Endothelial cell of umbilical vein (primary cell): ENCODE results near the gene HSH2D. TPM values are rescaled to one million over a fixed set of nuclear protein-coding genes. Genes with fewer than 3 reads are reported as not detected.

Experiments
- BruUV-seq: library from RNA; stranded (reverse); fragments of 400-500 nt; replicated peaks from 2 replicates; lab custom pipeline; 2021; lab: Mats Ljungman, UMichigan
- CTCF ChIA-PET: fragments of 300-600, 350-600 bp; sonication (Branson Sonifier 250); formaldehyde crosslinking; loops from one replicate; lab custom pipeline; 2021; ENCODE audit warnings: antibody characterized with exemption, inconsistent platforms; lab: Charles Lee
- POLR2A ChIA-PET: fragments of 300-600, 350-600 bp; sonication (Branson Sonifier 250); formaldehyde crosslinking; loops from one replicate; lab custom pipeline; 2021; ENCODE audit warnings: antibody characterized with exemption, inconsistent platforms; lab: Charles Lee
- DNase-seq: peaks from one replicate; pipeline ENCODE4 v3.0.0-alpha.2; 2011; ENCODE audit warnings: low read depth, low spot score
- FAIRE-seq: peaks from 2 replicates; lab custom pipeline; 2011; peaks lifted over from hg19 to GRCh38; lab: Jason Lieb, UNC
- H2AFZ ChIP-seq: 2 replicates; pipeline ENCODE4 v1.6.0; 2012; ENCODE audit warnings: low read depth, low read length, control low read depth, inconsistent platforms
- H3K27ac ChIP-seq: 2 replicates; pipeline ENCODE4 v1.5.1; 2011; ENCODE audit warnings: low read depth, mild to moderate bottlenecking, control low read depth, low read length, moderate library complexity; ENCODE audit not compliant: insufficient read depth
- H3K27me3 ChIP-seq, 2 experiments: 2 replicates each; pipeline versions ENCODE4 v1.6.0 to v1.6.1; 2011; ENCODE audit warnings: low read length in 2 of 2, mixed read lengths in 1 of 2; ENCODE audit not compliant: control insufficient read depth in 2 of 2, insufficient read depth in 2 of 2
- H3K36me3 ChIP-seq, 2 experiments: 2 replicates in 1 of 2; 3 replicates in 1 of 2; pipeline ENCODE4 v1.5.1; 2011; ENCODE audit warnings: low read length in 2 of 2, mild to moderate bottlenecking in 1 of 2, moderate library complexity in 1 of 2; ENCODE audit not compliant: control insufficient read depth in 2 of 2, insufficient read depth in 2 of 2; ENCODE audit errors: extremely low read depth in 1 of 2
- H3K4me1 ChIP-seq: 3 replicates; pipeline ENCODE4 v1.5.1; 2011; ENCODE audit warnings: mild to moderate bottlenecking, low read length; ENCODE audit not compliant: control insufficient read depth, insufficient read depth; ENCODE audit errors: extremely low read depth
- H3K4me2 ChIP-seq: 2 replicates; pipeline ENCODE4 v1.6.1; 2011; ENCODE audit warnings: low read length, control low read depth, mixed read lengths; ENCODE audit not compliant: insufficient read depth
- H3K4me3 ChIP-seq, 3 experiments: fragments of 200-600 bp in 1 of 3; sonication (generic), shearing (Covaris generic) in 1 of 3; replicated peaks in 1 of 3; 2 replicates each; pipeline ENCODE4 v1.5.1; 2011 to 2016; ENCODE audit warnings: control low read depth in 3 of 3, low read length in 3 of 3, mild to moderate bottlenecking in 2 of 3, inconsistent platforms in 1 of 3, low read depth in 1 of 3, moderate library complexity in 1 of 3; ENCODE audit not compliant: insufficient read depth in 1 of 3
- H3K79me2 ChIP-seq: 2 replicates; pipeline ENCODE4 v1.6.0; 2012; ENCODE audit warnings: low read length, inconsistent platforms; ENCODE audit not compliant: control insufficient read depth, insufficient read depth
- H3K9ac ChIP-seq: replicated peaks from 2 replicates; pipeline ENCODE3; 2011; ENCODE audit warnings: low read length, control low read depth; ENCODE audit not compliant: insufficient read depth; ENCODE audit errors: extremely low read depth
- H3K9me1 ChIP-seq: replicated peaks from 3 replicates; pipeline ENCODE4 v1.6.0; 2011; ENCODE audit warnings: mild to moderate bottlenecking, low read length; ENCODE audit not compliant: control insufficient read depth, insufficient read depth; ENCODE audit errors: extremely low read depth
- H3K9me3 ChIP-seq: replicated peaks from 2 replicates; pipeline ENCODE4 v1.5.1; 2012; ENCODE audit warnings: low read length, inconsistent platforms; ENCODE audit not compliant: control insufficient read depth, insufficient read depth
- H4K20me1 ChIP-seq: replicated peaks from 2 replicates; pipeline ENCODE3; 2011; ENCODE audit warnings: mild to moderate bottlenecking, low read length; ENCODE audit not compliant: control insufficient read depth, insufficient read depth; ENCODE audit errors: extremely low read depth
- EZH2 ChIP-seq: IDR thresholded peaks from 2 replicates; pipeline ENCODE4 v1.6.1; 2012; ENCODE audit warnings: borderline replicate concordance, low read depth, mild to moderate bottlenecking, moderate library complexity, low read length, inconsistent platforms; ENCODE audit not compliant: severe bottlenecking
- FOS ChIP-seq: IDR thresholded peaks from 2 replicates; pipeline ENCODE4 v1.6.1; 2011; ENCODE audit warnings: mild to moderate bottlenecking, low read length, moderate library complexity, borderline replicate concordance; ENCODE audit not compliant: insufficient read depth
- GATA2 ChIP-seq: IDR thresholded peaks from 2 replicates; pipeline ENCODE4 v1.7.0; 2011; ENCODE audit warnings: low read depth, mild to moderate bottlenecking, moderate library complexity, mixed read lengths, low read length; ENCODE audit not compliant: insufficient read length, insufficient read depth
- JUN ChIP-seq: IDR thresholded peaks from 2 replicates; pipeline ENCODE4 v1.6.1; 2011; ENCODE audit warnings: borderline replicate concordance, low read depth; ENCODE audit not compliant: insufficient read length, insufficient read depth
- MAX ChIP-seq: IDR thresholded peaks from 2 replicates; pipeline ENCODE4 v1.6.1; 2011; ENCODE audit not compliant: insufficient read depth, insufficient read length
- MYC ChIP-seq: IDR thresholded peaks from one replicate; pipeline ENCODE4 v1.6.1; 2011; ENCODE audit warnings: mild to moderate bottlenecking, low read depth, low read length
- POLR2A ChIP-seq: IDR thresholded peaks from 2 replicates; pipeline ENCODE4 v1.6.1; 2012; ENCODE audit warnings: low read depth, mild to moderate bottlenecking, control low read depth, low read length
- dilution Hi-C: fragments of 300-500 bp; cut with MboI; formaldehyde crosslinking; loops from one replicate; pipeline ENCODE4 v1.15.0; 2019; ENCODE audit warnings: low sequenced_read_pairs; ENCODE audit not compliant: extremely low pct_ligation_motif_present
- intact Hi-C: fragments of 100-400 bp; cut with micrococcal nuclease; formaldehyde crosslinking; loops from one replicate; pipeline ENCODE4 v1.10.0; 2022
- polyA plus RNA-seq, 4 experiments: library from polyadenylated mRNA; depleted of rRNA in 3 of 4; stranded (reverse) in 3 of 4; unstranded in 1 of 4; fragments of >200 nt; gene quantifications; 2 replicates each; pipeline versions ENCODE4 v1.2.1 to v1.2.3, GENCODE V29; 2011 to 2012; ENCODE audit warnings: missing spikeins in 1 of 4
- total RNA-seq: library from RNA; stranded (reverse); gene quantifications from 2 replicates; pipeline ENCODE4 v1.2.3, GENCODE V29; 2021
- TF ChIP-seq, protein P1 (sequence below), 2 donors: IDR thresholded peaks; 1 replicate in 1 of 2; 2 replicates in 1 of 2; pipeline ENCODE4 v1.5.1; 2011; ENCODE audit warnings: low read length in 2 of 2, mild to moderate bottlenecking in 2 of 2, moderate library complexity in 2 of 2, control low read depth in 1 of 2, inconsistent platforms in 1 of 2, low read depth in 1 of 2; ENCODE audit not compliant: insufficient read depth in 1 of 2; ENCODE audit errors: extremely low read depth in 1 of 2

Gene HSH2D
- total and polyA plus RNA-seq, 2 donors (not counting 3 experiments of a cell fraction or from before 2014, with no cell fraction given), result not detected

GRCh38 chr19:16203256-16204004 is 59.9 kb downstream of the HSH2D start:
- Histone ChIP-seq H2AFZ (no peak overlapping the region), H4K20me1 (no peaks in the 10 kb centered on the region), H3K9me1 (no peaks in the 10 kb centered on the region), H3K36me3 (peaks cover 5 to 36% of the 10 kb centered on the region in 2 experiments), H3K27me3 (no peaks in the 10 kb centered on the region), H3K9me3 (no peaks in the 10 kb centered on the region), H3K4me1 (peaks cover 9% of the 10 kb centered on the region), H3K27ac (no peak overlapping the region), H3K79me2 (peaks cover 40% of the 10 kb centered on the region), H3K4me2 (no peak overlapping the region), H3K9ac (no peak overlapping the region), H3K4me3 (no peak overlapping the region)
- FAIRE-seq (no peak), DNase-seq (no peak)
- no peak for TF ChIP-seq FOS
- no peak for TF ChIP-seq EZH2
- TF ChIP-seq MYC, result no peak
- no peak for TF ChIP-seq JUN
- no peak for TF ChIP-seq GATA2
- TF ChIP-seq, protein P1, sequence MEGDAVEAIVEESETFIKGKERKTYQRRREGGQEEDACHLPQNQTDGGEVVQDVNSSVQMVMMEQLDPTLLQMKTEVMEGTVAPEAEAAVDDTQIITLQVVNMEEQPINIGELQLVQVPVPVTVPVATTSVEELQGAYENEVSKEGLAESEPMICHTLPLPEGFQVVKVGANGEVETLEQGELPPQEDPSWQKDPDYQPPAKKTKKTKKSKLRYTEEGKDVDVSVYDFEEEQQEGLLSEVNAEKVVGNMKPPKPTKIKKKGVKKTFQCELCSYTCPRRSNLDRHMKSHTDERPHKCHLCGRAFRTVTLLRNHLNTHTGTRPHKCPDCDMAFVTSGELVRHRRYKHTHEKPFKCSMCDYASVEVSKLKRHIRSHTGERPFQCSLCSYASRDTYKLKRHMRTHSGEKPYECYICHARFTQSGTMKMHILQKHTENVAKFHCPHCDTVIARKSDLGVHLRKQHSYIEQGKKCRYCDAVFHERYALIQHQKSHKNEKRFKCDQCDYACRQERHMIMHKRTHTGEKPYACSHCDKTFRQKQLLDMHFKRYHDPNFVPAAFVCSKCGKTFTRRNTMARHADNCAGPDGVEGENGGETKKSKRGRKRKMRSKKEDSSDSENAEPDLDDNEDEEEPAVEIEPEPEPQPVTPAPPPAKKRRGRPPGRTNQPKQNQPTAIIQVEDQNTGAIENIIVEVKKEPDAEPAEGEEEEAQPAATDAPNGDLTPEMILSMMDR (IDR thresholded peaks at IDR 0.05; ENCODE audit: extremely low read depth in 1 of 2, insufficient read depth in 1 of 2, low read depth in 1 of 2, low read length in 2 of 2), result no peak
- TF ChIP-seq MAX, result no peak
- no peak for TF ChIP-seq POLR2A
- intact Hi-C loops, result no loop called here
- CTCF ChIA-PET, result no interaction called here
- POLR2A ChIA-PET, result no interaction called here
- no TSS peak for BruUV-seq
- dilution Hi-C loops, result loop anchor here (25.0 kb wide), 1 partner anchor 159 kb away; no protein-coding TSS in a partner anchor
